SK-MEL-5 (cell line): Measurements from ENCODE around the gene RGS16. TPM values are rescaled to one million over a fixed set of nuclear protein-coding genes. Genes with fewer than 3 reads are reported as not detected.

Experiments used
- DNase-seq: peaks from one replicate; pipeline ENCODE4 v3.0.0-alpha.2; 2016; ENCODE audit warnings: low read depth, low spot score
- in situ Hi-C: cut with HindIII; loops from 2 replicates; pipeline ENCODE4 v1.10.0; 2016; ENCODE audit warnings: low sequenced_read_pairs, high pct_unique_total_duplicates, low pct_unique_long_range_greater_than_20kb
- polyA plus RNA-seq, 2 experiments: library from polyadenylated mRNA; depleted of rRNA; stranded (reverse); fragments of >200 nt; gene quantifications; 2 replicates each; pipeline ENCODE4 v1.2.3, GENCODE V29; 2015
- total RNA-seq: library from RNA; depleted of rRNA; stranded (reverse); fragments of >200 nt; shearing (Covaris generic); gene quantifications from 2 replicates; pipeline ENCODE4 v1.2.3, GENCODE V29; 2014; rRNA removed

RGS16 gene, protein sequence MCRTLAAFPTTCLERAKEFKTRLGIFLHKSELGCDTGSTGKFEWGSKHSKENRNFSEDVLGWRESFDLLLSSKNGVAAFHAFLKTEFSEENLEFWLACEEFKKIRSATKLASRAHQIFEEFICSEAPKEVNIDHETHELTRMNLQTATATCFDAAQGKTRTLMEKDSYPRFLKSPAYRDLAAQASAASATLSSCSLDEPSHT
- 0.16 and 0.24 TPM in 2 replicates for total RNA-seq
- 0.36 and 0.79 TPM in 2 replicates for polyA plus RNA-seq (2015; cell fraction: cytosol; rRNA removed)
- polyA plus RNA-seq (2015; cell fraction: nucleus; rRNA removed): 0.84 and 1.3 TPM in 2 replicates

DNA sequence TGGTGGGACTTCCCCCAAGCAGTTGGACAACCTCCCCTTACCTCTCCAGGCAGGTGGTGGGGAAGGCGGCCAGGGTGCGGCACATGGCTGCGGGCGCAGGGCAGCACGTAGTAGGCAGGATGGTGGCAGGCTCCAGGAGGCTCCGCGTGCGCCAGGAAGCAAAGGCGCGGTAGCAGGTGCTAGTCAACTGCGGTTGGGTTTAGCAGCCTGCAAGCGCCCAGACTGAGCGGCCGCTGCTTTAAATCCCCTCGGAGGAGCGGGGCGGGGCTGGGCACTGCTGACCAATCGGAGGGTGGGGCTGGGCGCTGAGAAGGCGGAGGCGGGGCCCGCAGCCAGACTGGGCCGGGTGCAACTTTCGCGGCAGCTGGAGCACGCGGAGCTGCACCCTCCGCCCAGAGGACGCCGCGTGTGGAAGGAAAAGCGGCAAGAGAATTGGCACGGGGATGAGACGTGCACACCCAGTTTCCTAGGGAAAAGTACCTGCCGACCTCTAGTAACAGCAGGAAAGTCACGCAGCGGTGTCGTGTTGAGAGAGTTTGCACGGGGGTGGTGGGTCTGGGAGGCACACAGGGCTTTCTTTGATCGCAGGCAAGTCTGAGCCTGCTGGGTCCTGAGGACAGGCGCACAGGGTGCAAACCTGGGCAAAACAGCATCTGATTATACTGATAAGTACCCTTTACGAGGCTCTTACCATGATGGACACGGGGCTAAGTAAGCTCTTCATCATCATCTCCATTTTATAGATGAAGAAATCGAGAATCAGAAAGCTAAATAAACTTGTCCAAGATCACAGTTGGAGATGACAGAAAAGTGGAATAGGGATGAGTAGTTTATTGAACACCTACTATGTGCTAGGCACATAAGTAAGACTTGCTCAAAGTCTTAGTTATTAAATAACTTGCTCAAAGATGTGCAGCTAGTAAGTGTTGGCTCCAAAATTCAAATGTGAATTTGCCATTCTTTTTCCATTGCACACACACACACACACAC is at the start of gene RGS16:
Gene RGS16, minus strand, starts transcription at position 215 of the 990 bp plus-strand sequence. Its CDS starts 130 bp downstream, at position 85.
- DNase-seq: peak; percentile 73
- in situ Hi-C loops: no loop called here

GRCh38 chr1:182653986-182654385 is 49.8 kb upstream of the RGS16 start:
- in situ Hi-C loops: no loop called here
- no peak for DNase-seq

- in situ Hi-C loops: no loop called here
- no peak for DNase-seq
Observed at GRCh38 chr1:182652933-182653332, 48.7 kb upstream of the RGS16 start.

DNA sequence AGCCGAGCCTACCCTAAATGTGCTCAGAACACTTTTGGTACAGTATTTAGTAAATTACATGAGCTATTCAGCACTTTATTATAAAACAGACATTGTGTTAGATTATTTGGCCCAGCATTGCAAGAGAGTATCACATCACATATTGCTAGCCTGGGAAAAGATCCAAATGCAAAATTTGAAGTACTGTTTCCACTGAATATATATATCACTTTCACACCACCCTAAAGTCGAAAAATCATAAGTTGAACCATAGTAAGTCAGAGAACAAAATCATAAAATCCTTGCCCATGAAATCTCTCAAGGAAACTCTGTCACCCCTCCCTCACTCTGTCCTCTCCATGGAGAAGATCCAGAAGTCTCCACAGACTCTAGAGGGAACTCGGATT is 47.1 kb upstream of the RGS16 start:
- no peak for DNase-seq
- in situ Hi-C loops: no loop called here

GRCh38 chr1:182650678-182651338 is 46.6 kb upstream of the RGS16 start:
- no peak for DNase-seq
- in situ Hi-C loops: no loop called here

DNA sequence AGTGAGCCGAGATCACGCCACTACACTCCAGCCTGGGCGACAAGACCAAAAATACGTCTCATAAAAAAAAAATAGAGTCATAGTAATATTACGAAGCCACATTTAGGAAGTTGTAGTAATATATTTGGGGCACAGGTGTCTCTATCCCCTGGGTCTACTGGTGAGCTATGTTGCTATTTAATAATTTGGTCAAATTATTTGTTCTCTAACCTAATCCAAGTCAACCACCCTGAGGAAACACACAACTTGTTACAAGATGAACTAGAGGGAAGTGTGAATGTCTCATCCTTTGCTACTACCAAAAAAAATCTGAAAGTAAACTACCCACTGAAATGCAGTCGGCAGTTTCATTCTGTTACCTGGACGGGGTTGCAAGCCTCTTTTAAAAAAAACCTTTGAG is 44.9 kb upstream of the RGS16 start:
- DNase-seq: no peak
- in situ Hi-C loops: no loop called here

GRCh38 chr1:182646739-182647138 is 42.5 kb upstream of the RGS16 start:
- in situ Hi-C loops: no loop called here

GRCh38 chr1:182644886-182645285 is 40.7 kb upstream of the RGS16 start:
- no peak for DNase-seq
- in situ Hi-C loops: no loop called here

More at GRCh38 chr1:182646739-182647138, 42.5 kb upstream of the RGS16 start:
- DNase-seq: no peak

GRCh38 chr1:182643699-182644098 is 39.5 kb upstream of the RGS16 start:
- in situ Hi-C loops: no loop called here
- DNase-seq: no peak

DNA sequence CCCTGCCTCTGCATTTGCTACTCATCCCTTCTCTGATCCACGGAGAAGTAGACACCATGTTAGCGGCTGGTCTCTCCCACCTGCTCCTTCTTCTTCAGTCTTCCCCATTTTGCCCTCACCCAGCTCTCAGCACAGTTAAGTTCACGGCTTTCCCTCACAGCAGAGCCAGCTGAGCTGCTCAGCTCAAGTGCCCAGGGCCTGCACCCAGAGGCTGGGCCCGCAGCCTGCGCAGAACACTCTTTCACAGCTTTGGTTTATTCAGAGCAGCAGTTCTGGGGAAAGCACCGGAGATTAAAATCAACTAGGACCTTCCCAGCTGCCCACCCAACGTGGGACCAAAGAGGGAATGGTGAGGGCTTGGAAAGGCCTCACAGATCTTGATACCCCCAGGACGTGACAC is 38.3 kb upstream of the RGS16 start:
- in situ Hi-C loops: no loop called here
- no peak for DNase-seq

DNA sequence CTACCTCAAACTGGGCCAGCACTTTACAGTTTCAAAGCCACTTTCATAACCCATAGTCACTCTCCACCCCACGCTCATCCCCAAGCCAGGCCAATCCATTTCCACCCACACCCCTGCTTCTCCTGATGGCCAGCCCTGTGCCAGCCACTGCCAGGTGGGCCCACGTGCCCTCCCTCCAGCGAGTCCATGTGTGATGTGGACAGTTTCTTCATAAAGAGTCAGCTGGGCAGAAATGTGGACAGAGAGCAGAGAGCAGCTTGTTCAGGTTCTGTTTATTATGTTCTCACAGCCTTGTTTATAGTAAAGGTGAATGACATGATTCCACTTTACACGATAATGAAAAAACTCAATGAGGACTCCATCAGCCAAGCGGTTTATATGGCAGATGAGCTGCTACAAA is 37.4 kb upstream of the RGS16 start:
- in situ Hi-C loops: no loop called here
- DNase-seq: no peak

GRCh38 chr1:182639330-182639729 is 35.1 kb upstream of the RGS16 start:
- in situ Hi-C loops: no loop called here

GRCh38 chr1:182637769-182638168 is 33.6 kb upstream of the RGS16 start:
- in situ Hi-C loops: no loop called here
- DNase-seq: peak; percentile 41

More at GRCh38 chr1:182639330-182639729, 35.1 kb upstream of the RGS16 start:
- DNase-seq: no peak

DNA sequence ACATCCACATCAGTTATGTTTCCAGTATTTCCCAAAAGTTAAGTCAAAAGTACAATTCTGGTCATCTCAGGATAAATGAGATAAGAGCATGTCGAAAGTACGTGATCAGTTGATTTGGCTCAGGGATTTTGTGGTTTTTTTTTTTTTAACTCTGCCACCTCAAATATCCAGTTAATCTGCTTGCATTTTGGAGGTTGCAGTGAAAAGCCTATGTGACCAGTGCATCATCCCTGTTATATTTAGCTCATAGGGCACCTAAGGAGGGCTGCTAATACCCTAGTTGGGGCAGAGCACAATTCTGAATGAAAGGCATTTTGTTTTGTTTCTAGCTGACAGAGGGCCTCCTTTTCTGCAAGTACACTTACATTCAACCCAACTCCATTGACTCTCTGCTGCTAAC is 31.7 kb upstream of the RGS16 start:
- DNase-seq: no peak
- in situ Hi-C loops: no loop called here

DNA sequence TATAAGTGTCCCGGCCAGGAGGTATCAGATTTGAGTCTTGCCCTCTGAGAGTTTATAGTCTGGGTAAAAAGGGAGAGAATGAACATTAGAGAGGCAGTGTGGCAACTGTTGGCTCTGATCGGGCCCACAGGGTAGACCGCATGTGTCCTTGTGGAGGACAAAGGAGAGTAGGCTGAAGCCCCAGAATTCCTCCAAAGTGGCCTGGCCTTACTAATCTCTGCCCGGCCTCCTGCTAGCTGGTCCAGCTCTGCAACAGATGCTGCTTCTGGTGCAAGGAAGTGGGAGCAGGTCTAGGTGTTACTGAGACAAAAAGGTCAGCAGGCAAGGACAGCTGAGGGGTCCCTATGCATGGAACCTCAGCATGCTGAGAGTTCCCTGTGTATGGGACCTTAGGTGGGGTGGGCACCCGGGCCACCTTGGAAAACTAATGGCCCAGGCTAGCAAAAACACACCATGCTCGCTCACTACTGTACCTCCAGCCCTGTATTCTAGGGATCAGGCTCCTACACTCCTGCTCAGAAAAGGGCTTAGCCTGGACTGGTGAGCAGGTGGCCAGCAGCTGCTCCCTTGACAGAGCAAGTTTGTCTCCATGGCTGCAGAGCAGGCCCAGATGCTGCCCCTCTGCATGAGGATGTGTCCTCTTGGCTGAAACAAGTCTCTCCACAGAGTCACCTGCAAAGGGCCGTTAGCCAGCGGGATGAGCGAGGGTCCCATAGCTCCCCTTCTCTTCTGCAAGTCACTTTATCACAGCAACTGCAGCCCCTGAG is 30.3 kb upstream of the RGS16 start:
- DNase-seq: no peak
- in situ Hi-C loops: no loop called here

DNA sequence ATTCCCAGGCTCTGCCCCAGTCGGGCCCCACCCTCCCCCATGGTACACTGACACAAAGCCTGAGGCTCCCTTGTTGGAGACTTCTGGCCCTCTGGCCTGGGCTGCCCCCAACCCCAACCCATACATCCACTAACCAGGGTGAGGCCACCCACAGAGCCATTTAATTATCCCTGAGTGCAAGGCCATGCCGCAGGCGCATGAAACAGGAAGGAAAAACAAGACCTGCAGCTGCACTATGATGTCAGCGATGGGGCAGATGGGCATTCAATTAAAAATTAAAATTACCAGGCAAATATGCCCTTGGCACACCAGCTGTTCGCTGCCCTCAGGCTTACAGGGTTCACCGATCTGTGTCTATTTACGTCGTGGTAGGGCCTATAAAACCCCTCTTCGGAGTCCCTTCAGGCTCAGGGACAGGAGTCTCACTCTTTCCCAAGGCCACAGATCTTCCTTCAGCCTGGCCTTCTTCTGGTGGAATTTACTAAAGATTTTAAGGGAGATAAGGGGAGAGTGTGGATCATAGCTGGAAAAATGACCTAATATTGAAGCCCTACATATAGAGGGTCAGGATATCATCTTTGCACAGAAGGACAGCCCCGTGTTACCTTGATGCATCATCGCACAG is 29.6 kb upstream of the RGS16 start:
- in situ Hi-C loops: no loop called here
- no peak for DNase-seq

- in situ Hi-C loops: no loop called here
- no peak for DNase-seq
Observed at GRCh38 chr1:182633031-182633430, 28.8 kb upstream of the RGS16 start.
